GM10266 (cell line): ENCODE data around the gene CABLES1.

Experiments used
- DNase-seq: peaks from one replicate; pipeline ENCODE4 v3.0.0; 2012; ENCODE audit errors: extremely low spot score
- TF ChIP-seq, protein P1 (sequence below): IDR thresholded peaks from 2 replicates; pipeline ENCODE4 v1.5.1; 2012; ENCODE audit warnings: mild to moderate bottlenecking, low read depth; ENCODE audit not compliant: control insufficient read depth, insufficient read depth; ENCODE audit errors: missing control alignments

Gene CABLES1

GRCh38 chr18:23144640-23145039 lies 9.4 kb downstream of the CABLES1 start:
- no peak for DNase-seq
- TF ChIP-seq, protein P1, sequence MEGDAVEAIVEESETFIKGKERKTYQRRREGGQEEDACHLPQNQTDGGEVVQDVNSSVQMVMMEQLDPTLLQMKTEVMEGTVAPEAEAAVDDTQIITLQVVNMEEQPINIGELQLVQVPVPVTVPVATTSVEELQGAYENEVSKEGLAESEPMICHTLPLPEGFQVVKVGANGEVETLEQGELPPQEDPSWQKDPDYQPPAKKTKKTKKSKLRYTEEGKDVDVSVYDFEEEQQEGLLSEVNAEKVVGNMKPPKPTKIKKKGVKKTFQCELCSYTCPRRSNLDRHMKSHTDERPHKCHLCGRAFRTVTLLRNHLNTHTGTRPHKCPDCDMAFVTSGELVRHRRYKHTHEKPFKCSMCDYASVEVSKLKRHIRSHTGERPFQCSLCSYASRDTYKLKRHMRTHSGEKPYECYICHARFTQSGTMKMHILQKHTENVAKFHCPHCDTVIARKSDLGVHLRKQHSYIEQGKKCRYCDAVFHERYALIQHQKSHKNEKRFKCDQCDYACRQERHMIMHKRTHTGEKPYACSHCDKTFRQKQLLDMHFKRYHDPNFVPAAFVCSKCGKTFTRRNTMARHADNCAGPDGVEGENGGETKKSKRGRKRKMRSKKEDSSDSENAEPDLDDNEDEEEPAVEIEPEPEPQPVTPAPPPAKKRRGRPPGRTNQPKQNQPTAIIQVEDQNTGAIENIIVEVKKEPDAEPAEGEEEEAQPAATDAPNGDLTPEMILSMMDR = no peak

DNA sequence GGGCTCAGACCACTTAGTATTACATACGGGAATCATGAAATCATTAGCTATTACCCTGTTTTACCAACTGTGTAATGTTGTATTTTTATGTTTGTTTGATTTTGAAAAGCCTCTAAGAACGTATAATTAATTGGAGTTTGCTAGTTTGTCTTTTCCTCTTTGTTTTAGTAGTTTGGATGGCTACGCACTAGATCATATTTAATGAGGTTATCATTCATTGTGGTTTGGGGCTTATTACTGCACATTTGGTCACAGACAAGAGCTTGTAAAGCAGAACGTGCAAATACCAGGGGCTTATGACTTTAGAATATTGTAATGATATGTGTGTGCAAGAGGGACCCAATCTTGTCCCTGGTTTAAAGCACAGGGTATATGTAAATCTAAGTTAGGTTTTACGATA lies 10.3 kb downstream of the CABLES1 start:
- DNase-seq = no peak
- TF ChIP-seq, protein P1 = no peak

DNA sequence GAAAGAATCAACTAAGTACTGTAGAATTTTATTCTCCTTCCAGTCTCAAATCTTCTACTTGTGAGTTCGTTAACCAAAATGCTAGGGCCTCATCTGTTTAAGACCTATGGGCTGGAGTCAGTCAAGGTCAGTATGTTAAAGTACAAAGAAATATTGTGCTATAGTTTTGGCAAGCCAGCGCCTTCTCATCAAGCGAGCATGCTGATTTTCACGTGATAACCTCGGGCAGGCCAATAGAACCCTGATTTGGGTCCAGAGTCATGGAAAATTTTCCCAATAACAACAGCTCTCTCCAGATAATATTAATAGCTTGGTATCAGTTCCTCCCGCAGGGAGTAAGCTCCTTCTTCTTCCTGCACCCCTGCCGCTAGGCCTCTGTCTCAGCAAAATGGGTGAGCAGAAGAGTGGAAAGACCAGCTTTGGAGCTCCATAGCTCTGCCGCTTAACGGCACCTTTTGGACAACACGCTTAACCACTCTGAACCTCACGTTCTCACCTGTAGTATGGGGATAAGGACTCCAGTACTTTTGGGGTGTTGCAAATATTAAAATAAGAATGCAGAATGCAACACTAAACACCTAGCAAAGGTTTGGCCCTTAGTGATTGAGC lies 11.7 kb downstream of the CABLES1 start:
- no peak for DNase-seq
- TF ChIP-seq, protein P1 = no peak

DNA sequence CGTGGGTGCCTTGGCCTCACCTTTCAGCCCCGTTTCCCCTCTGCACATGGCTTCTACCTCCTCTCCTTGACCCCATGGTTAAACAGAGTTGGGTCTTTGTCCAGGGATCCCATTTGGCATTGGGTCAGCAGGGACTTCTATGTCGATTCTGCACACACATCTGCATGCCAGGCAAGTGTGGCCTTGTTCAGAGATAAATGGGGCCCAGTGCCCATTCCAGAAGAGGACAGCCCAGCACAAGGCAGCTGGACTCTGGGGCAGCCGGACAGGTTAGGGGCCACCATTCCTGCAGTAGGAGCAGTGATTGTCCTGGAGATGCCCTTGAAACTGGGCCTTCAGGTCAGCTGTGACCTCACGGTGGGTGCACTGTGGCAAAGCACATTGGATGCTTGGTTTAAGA lies 13.1 kb downstream of the CABLES1 start:
- TF ChIP-seq, protein P1 = no peak
- no peak for DNase-seq

DNA sequence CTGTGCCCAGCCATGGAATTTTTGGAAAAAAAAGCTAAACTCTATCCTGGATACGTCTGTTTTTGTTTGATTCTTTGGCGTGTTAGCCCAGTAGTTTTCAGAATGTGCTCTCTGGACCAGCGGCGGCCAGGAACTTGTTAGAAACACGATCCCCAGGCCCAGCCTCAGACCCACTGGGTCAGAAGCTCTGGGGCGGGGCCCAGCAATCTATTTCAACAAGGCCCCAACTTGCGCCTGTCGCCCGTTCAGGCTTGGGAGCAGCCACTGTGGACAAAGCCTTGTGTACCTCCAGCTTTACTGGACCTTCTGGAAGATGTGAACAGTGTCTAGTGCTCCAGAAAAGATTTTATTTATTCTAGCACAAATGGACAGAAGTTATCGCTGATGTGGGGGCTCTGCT lies 14.3 kb downstream of the CABLES1 start:
- TF ChIP-seq, protein P1 = no peak
- DNase-seq = no peak

GRCh38 chr18:23151414-23152099 lies 16.3 kb downstream of the CABLES1 start:
- TF ChIP-seq, protein P1 = no peak
- no peak for DNase-seq

DNA sequence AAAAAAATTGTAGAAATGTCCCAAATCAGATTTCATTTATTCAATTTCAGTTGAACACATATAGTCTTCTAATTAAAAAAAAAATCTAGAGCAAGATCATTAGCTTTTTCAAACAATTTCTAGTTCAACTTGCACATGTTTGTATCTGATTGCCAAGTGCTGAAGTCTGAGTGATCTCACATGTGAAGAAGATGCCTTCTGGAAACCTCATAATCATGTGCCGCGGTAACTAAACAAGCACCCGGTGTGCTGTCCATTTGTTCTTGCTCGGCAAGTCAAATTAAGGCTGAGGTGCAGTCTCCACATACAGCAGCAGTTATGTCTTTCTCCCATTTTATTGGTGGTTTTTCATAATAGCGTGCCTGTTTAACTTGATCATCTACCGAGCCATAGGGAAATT lies 18.7 kb downstream of the CABLES1 start:
- TF ChIP-seq, protein P1 = no peak
- DNase-seq = no peak
